Measurements from ENCODE around the gene ZNF536.
"Not testable (repeated sequence)": the region's sequence is repeated elsewhere in the genome, so short reads cannot be mapped to it uniquely, and the experiment has no call there.

ZNF536 gene

GRCh38 chr19:30417166-30417565 is 45.0 kb downstream of the ZNF536 start:
- not testable (repeated sequence) for DNase-seq (ENCODE audit: low spot score)

- no peak for DNase-seq (ENCODE audit: low spot score)
These were observed 47.5 kb downstream of the ZNF536 start for GRCh38 chr19:30419568-30420180.

- no peak for DNase-seq (ENCODE audit: low spot score)
These were observed 48.1 kb downstream of the ZNF536 start for GRCh38 chr19:30420316-30420715.

- DNase-seq (ENCODE audit: low spot score), result no peak
These were observed 48.7 kb downstream of the ZNF536 start for GRCh38 chr19:30420881-30421280.

GRCh38 chr19:30421571-30421970 is 49.4 kb downstream of the ZNF536 start:
- DNase-seq (ENCODE audit: low spot score), result no peak

GRCh38 chr19:30423481-30423880 is 51.3 kb downstream of the ZNF536 start:
- DNase-seq (ENCODE audit: low spot score), result no peak

- DNase-seq (ENCODE audit: low spot score), result no peak
These were observed 54.0 kb downstream of the ZNF536 start for GRCh38 chr19:30425885-30426838.

- DNase-seq (ENCODE audit: low spot score), result no peak
These were observed 54.7 kb downstream of the ZNF536 start for GRCh38 chr19:30426864-30427263.

- no peak for DNase-seq (ENCODE audit: low spot score)
These were observed 56.0 kb downstream of the ZNF536 start for GRCh38 chr19:30428092-30428680.

GRCh38 chr19:30428844-30429243 is 56.7 kb downstream of the ZNF536 start:
- DNase-seq (ENCODE audit: low spot score), result no peak

GRCh38 chr19:30430206-30430734 is 58.1 kb downstream of the ZNF536 start:
- no peak for DNase-seq (ENCODE audit: low spot score)

- DNase-seq (ENCODE audit: low spot score), result no peak
These were observed 59.4 kb downstream of the ZNF536 start for GRCh38 chr19:30431591-30431990.

- no peak for DNase-seq (ENCODE audit: low spot score)
These were observed 62.8 kb downstream of the ZNF536 start for GRCh38 chr19:30434797-30435594.

- DNase-seq (ENCODE audit: low spot score), result no peak
These were observed 65.7 kb downstream of the ZNF536 start for GRCh38 chr19:30437869-30438268.

- DNase-seq (ENCODE audit: low spot score), result no peak
These were observed 67.1 kb downstream of the ZNF536 start for GRCh38 chr19:30439310-30439709.

GRCh38 chr19:30441011-30441410 is 68.8 kb downstream of the ZNF536 start:
- DNase-seq (ENCODE audit: low spot score), result no peak

- DNase-seq (ENCODE audit: low spot score), result no peak
These were observed 70.5 kb downstream of the ZNF536 start for GRCh38 chr19:30442674-30443073.

- no peak for DNase-seq (ENCODE audit: low spot score)
These were observed 71.5 kb downstream of the ZNF536 start for GRCh38 chr19:30443531-30444252.

GRCh38 chr19:30444253-30444671 is 72.1 kb downstream of the ZNF536 start:
- no peak for DNase-seq (ENCODE audit: low spot score)

GRCh38 chr19:30444686-30445232 is 72.6 kb downstream of the ZNF536 start:
- no peak for DNase-seq (ENCODE audit: low spot score)

- no peak for DNase-seq (ENCODE audit: low spot score)
These were observed 73.2 kb downstream of the ZNF536 start for GRCh38 chr19:30445385-30445784.
